Stimulated activated CD4-positive, alpha-beta T cell treated with anti-CD3 and anti-CD28 coated beads, Interleukin-2, amount 100 ng/mL, for 4 hours (primary cell): Measurements from ENCODE around the gene RGL1.
"Not testable (repeated sequence)": the region's sequence is repeated elsewhere in the genome, so short reads cannot be mapped to it uniquely, and the experiment has no call there.

Experiments
- DNase-seq: peaks from one replicate; pipeline ENCODE4 v3.0.0-alpha.2; 2020; ENCODE audit warnings: low read depth

RGL1 gene

GRCh38 chr1:183785921-183786320, 19.0 kb upstream of the RGL1 start:
- DNase-seq = not testable (repeated sequence)

DNA sequence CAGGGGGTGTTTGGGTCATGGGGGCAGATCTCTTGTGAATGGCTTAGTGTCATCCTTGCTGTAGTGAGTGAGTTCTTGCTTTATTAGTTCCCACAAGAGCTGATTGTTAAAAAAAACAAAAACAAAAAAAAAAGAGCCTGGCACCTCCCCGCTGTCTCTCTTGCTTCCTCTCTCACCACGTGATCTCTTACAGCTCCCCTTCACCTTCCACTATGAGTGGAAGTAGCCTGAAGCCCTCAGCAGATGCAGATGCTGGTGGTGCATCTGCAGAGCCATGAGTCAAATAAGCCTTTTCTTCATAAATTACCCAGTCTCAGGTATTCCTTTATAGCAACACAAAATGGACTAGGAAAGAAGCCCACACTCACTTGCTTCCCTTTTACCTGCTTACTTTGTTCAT, 17.2 kb upstream of the RGL1 start:
- no peak for DNase-seq

- no peak for DNase-seq
Measured at GRCh38 chr1:183791319-183791718, 13.6 kb upstream of the RGL1 start.

- no peak for DNase-seq
Measured at GRCh38 chr1:183792300-183792699, 12.6 kb upstream of the RGL1 start.

GRCh38 chr1:183794088-183794487, 10.8 kb upstream of the RGL1 start:
- no peak for DNase-seq

- DNase-seq = no peak
Measured at GRCh38 chr1:183800449-183800848, 4.5 kb upstream of the RGL1 start.

GRCh38 chr1:183801649-183802048, 3.3 kb upstream of the RGL1 start:
- DNase-seq = no peak

DNA sequence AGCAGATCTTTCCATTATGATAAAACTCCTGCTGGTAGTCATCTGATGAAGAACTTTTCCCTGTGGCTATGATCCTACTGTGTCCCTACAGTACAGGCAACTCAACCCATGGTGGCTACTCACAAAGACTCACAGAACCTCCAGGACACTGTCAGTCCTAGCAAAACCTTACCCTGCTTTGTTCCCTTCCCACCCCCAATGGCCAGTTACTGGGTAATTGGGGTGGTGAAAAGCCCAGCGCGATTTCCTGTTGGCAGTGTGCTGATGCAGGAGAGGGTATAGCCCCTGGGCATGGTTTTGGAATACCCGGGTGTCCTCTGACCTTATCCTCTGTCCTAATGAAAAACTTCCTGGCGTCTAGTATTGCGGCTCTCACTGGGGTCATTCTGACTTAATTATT, 533 bp upstream of the RGL1 start:
- DNase-seq = no peak

- no peak for DNase-seq
Measured at GRCh38 chr1:183806125-183806524, 1.2 kb downstream of the RGL1 start.

DNA sequence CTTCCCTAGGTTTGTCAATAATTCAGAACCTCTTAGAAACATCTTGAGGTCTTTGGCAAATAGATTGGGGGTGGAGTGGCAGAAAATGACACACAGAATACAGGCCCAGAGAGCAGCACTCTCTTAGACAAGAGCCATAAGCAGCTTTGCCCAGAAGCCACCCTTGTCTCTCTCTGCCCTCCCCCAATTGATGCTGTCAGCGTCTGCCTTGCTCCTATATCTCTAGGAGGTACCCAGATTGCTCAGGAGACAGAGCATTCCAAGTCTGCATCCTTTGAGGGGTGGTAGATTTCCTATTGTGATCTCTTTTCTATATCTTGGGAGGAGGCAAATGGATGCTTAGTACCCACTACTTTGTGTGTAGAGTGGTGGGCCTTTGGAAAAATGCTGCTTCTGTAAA, 1.8 kb downstream of the RGL1 start:
- DNase-seq = no peak

DNA sequence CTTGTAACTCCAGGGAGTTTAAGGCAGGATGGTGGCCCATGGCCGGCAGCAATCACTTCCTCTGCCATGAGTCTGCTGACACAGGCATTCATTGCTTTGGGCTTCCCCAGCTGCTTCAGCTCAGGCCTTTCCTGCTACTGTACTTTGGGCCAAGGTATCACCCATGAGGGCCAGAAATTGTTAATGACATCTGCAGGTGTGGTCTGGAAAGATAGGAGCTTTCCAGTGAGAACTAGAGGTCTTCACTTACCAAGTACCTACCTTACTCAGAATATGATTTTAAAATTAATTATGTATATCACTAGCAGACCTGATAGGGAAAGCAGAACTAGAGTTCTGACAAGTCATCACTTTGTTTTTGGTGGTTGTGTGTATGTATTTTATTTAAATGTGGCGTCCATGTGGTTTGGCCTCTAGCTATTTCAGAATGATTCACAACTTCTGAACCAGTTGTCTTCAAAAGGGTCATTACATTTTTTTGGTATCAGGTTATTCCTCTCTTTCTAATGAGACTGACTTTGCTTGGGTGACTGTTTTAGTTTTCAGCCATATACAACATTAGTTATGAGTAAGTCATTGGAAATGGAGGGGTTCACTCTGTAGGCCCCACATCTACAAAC, 2.7 kb downstream of the RGL1 start:
- no peak for DNase-seq

DNA sequence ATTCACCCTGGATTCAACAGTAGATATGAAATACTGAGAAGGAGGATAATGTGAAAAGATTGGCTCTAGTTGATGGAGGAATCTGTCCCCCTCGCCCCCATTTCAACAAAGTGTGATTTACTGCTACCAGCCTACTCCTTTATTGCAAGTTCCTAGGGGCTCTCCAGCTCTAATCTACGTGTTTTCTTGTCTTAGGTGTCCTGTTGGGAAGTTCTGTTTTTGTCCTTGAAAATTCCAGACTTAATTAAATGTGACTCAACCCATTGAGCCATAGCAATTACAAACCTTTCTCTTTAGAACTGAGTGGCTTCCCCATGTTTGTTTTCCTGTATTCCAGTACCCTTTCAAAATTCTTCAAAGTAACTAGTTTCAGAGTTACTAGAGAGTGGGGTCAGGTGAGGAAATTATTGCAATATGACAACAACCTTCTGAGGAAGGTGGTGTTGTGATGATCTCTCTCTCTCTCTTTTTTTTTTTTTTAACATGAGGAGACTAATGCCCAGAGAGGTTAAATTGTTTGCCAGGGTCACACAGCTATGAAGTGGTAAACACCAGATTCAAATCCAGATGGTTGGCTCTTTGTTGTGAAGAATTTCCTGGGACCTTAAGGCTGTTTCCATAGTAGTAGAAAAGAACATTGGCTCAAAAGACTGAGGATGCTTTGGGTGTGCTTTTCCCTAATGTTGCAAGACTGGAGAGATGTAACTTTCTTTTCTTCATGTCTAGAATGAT, 3.5 kb downstream of the RGL1 start:
- no peak for DNase-seq

DNA sequence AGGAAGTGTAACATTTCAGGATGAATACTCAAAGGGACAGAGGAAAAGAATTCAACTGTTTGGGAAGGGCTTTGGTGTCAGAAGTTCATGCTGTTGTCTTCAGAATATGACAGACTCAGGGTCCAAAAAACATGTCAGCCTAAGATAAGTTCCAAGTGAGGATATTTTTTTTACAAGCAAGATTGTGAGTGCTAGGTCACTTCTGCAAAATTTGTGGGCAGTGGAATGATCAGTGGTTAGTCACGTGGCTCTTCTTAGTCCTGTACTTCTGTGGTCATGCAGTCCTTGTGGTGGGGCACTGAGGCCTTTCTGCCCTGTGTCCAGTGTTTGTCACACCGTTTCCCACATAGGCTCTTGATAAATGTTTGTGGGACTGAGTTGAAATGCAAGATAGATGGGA, 5.2 kb downstream of the RGL1 start:
- DNase-seq = no peak

- DNase-seq = no peak
Measured at GRCh38 chr1:183810756-183811544, 6.0 kb downstream of the RGL1 start.

- DNase-seq = no peak
Measured at GRCh38 chr1:183812128-183812527, 7.2 kb downstream of the RGL1 start.

DNA sequence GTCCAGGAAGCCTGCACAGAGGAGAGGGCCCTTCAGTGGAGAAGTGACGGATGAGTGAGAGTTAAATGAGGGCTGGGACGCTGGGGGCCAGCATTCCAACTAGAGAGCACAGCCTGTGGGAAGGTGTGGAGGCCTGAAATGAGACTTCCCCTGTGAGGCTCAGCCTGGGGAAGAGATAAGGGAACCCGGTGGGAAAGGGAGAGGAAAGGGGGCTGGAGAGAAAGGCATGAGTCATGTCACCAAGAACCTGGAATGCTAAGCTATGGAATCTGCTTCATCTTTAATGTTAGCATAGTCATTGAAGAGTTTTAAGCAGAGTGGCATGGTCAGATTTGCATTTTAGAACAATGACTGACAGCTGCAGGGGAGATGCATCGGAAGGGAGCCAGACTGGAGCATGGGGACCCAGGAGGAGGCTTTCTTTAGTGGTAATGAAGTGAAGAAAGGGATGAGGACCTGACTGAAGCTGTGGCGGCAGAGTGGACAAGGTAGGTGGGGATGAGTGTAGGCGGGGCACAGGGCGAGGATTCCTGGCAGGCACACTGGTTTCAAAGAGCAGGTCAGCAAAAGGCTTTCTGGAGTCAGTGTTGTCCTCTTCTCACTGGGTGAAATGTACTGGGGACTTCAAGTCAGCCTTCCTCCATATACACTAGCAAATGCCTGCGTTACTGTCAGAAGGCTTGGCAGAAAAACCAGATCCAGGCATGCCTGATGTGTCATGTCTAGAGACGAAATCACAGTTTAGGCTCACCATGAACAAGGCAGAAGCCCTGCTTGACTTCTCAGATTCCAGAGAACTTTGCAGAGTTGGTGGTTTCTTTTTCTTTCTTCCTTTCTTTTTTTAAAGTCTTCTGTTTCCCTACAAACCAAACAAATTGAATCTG, 8.0 kb downstream of the RGL1 start:
- DNase-seq = no peak

- DNase-seq = no peak
Measured at GRCh38 chr1:183814121-183814681, 9.3 kb downstream of the RGL1 start.

DNA sequence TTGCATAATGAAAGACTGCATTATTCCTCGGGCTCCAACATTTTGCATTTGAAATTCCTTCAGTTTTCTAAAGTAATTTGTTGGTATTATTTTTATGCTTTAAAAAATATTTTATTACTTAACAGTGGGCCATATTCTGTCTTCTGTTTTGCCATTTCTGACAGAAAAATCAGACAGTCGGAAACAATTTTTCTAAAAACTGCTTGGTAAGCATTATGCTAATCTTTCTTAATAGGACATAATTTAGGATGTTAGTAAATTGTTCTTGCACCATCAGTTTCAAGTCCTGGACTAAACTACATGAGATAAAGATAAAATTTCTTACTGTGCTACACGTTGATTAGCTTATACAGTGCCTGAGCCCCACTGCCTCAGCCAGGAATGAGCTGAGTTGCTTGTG, 11.2 kb downstream of the RGL1 start:
- no peak for DNase-seq

DNA sequence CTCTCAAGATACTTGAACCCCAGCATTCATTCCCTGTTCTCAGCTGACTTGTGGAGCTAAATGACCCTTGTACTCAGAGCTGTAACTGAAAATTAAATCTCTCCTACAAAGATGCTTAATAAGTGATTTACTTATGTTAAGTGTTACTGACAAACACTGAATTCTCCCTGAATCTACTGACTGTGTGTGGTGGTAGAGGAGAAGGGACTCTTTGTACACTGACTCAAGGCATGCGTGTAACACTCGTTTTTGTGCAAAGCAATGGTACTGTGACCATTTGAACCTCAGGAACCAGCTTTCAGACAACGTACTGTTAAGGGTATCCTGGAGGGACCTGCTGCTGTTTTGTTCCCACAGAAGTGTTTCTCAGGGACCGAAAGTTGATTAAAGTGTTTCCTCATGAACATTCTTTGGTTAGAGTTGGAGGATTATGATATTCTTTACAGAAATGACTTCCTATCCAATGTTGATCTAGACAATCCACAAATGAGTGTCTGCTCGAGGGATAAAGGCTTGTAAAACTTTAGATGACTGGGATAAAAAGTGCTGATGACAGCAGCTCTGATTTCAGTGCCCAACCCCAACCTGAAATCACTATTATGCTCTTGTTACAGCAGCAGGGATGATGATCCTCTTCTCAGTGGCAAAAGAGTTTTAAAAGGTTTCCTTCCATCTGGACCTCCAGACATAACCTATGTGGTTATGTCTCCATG, 12.8 kb downstream of the RGL1 start:
- DNase-seq = no peak

DNA sequence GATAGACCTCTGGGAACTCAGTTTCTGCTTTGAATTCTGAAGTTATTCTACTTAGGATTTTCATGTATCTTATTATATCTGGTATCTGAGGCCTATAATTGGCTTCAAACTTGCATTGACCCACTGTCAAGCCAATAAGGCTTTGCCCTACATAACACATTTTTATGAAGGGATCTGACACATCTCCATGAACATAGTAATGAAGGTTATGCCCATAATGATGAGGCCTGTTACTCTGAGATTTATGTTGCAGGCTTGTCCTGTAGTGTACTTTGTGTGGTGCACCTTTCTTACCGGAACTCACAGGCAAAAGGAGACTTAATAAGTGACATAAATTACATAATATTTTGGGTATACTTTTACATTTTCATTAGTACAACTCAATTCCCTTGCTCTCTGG, 14.1 kb downstream of the RGL1 start:
- no peak for DNase-seq

GRCh38 chr1:183821309-183821888, 16.5 kb downstream of the RGL1 start:
- DNase-seq = no peak
